Keratinocyte (primary cell): ENCODE measurements around the gene HIPK4. TPM values are rescaled to one million over a fixed set of nuclear protein-coding genes. Genes with fewer than 3 reads are reported as not detected.
"Not testable (repeated sequence)": the region's sequence is repeated elsewhere in the genome, so short reads cannot be mapped to it uniquely, and the experiment has no call there.

ENCODE experiments used
- DNase-seq: peaks from one replicate; pipeline ENCODE4 v3.0.0-alpha.2; 2011; ENCODE audit warnings: low read depth, missing footprints, low spot score
- FAIRE-seq: peaks from 2 replicates; lab custom pipeline; 2011; peaks lifted over from hg19 to GRCh38; lab: Jason Lieb, UNC
- H2AFZ ChIP-seq: 2 replicates; pipeline ENCODE4 v1.6.0; 2012; ENCODE audit warnings: low read length, control low read depth, inconsistent platforms; ENCODE audit not compliant: control insufficient read depth
- H3K27ac ChIP-seq: 2 replicates; pipeline ENCODE4 v1.5.1; 2011; ENCODE audit warnings: low read length; ENCODE audit not compliant: control insufficient read depth, insufficient read depth
- H3K27me3 ChIP-seq: 3 replicates; pipeline ENCODE4 v1.6.0; 2011; ENCODE audit warnings: low read length; ENCODE audit not compliant: control insufficient read depth, insufficient read depth; ENCODE audit errors: extremely low read depth
- H3K36me3 ChIP-seq, 2 experiments: 2 replicates in 1 of 2; 3 replicates in 1 of 2; pipeline ENCODE4 v1.5.1; 2011; ENCODE audit warnings: low read length in 2 of 2, mild to moderate bottlenecking in 1 of 2; ENCODE audit not compliant: control insufficient read depth in 2 of 2, insufficient read depth in 2 of 2; ENCODE audit errors: extremely low read depth in 1 of 2
- H3K4me1 ChIP-seq: 3 replicates; pipeline ENCODE4 v1.5.1; 2011; ENCODE audit warnings: low read length; ENCODE audit not compliant: control insufficient read depth, insufficient read depth; ENCODE audit errors: extremely low read depth
- H3K4me2 ChIP-seq: 3 replicates; pipeline ENCODE4 v1.6.0; 2011; ENCODE audit warnings: low read depth, low read length; ENCODE audit not compliant: control insufficient read depth, insufficient read depth; ENCODE audit errors: extremely low read depth
- H3K4me3 ChIP-seq, 3 experiments: fragments of 200-600 bp in 1 of 3; sonication (generic) in 1 of 3; 2 replicates in 2 of 3; 3 replicates in 1 of 3; pipeline ENCODE4 v1.5.1; 2011 to 2016; ENCODE audit warnings: low read length in 3 of 3, mild to moderate bottlenecking in 3 of 3, control low read depth in 2 of 3, inconsistent platforms in 1 of 3, low read depth in 1 of 3, mixed read lengths in 1 of 3, mixed run types in 1 of 3, moderate library complexity in 1 of 3; ENCODE audit not compliant: control insufficient read depth in 2 of 3, insufficient read depth in 2 of 3; ENCODE audit errors: extremely low read depth in 1 of 3
- H3K79me2 ChIP-seq: 2 replicates; pipeline ENCODE4 v1.6.0; 2012; ENCODE audit warnings: low read length; ENCODE audit not compliant: control insufficient read depth, insufficient read depth
- H3K9ac ChIP-seq: 3 replicates; pipeline ENCODE4 v1.6.0; 2011; ENCODE audit warnings: low read length; ENCODE audit not compliant: control insufficient read depth, insufficient read depth; ENCODE audit errors: extremely low read depth
- H3K9me1 ChIP-seq: 3 replicates; pipeline ENCODE4 v1.6.0; 2011; ENCODE audit warnings: low read length; ENCODE audit not compliant: control insufficient read depth, insufficient read depth; ENCODE audit errors: extremely low read depth
- H3K9me3 ChIP-seq: 2 replicates; pipeline ENCODE4 v1.5.1; 2012; ENCODE audit warnings: low read depth, low read length; ENCODE audit not compliant: control insufficient read depth
- H4K20me1 ChIP-seq: 3 replicates; pipeline ENCODE4 v1.6.0; 2011; ENCODE audit warnings: low read length; ENCODE audit not compliant: control insufficient read depth, insufficient read depth; ENCODE audit errors: extremely low read depth
- EZH2 ChIP-seq: IDR thresholded peaks from one replicate; pipeline ENCODE4 v1.6.1; 2012; ENCODE audit warnings: inconsistent platforms, mild to moderate bottlenecking, low read length, moderate library complexity
- dilution Hi-C: fragments of 300-500 bp; cut with MboI; formaldehyde crosslinking; loops from one replicate; pipeline ENCODE4 v1.7.0; 2020; ENCODE audit warnings: low sequenced_read_pairs; ENCODE audit not compliant: extremely low pct_ligation_motif_present
- polyA plus RNA-seq, 5 experiments: library from polyadenylated mRNA; depleted of rRNA in 3 of 5; stranded (reverse) in 3 of 5; stranded (forward) in 1 of 5; unstranded in 1 of 5; fragments of >200 nt; gene quantifications; 1 replicate in 1 of 5; 2 replicates in 3 of 5; 3 replicates in 1 of 5; pipeline versions ENCODE4 v1.2.1 to v1.2.3, GENCODE V29; 2011 to 2012; ENCODE audit warnings: missing spikeins in 2 of 5, low read depth in 1 of 5, low replicate concordance in 1 of 5
- TF ChIP-seq, protein P1 (sequence below), 3 experiments: IDR thresholded peaks in 1 of 3; conservative IDR thresholded peaks in 1 of 3; optimal IDR thresholded peaks in 1 of 3; 2 replicates in 2 of 3; 3 replicates in 1 of 3; pipeline versions ENCODE3 to v1.5.1; 2011; ENCODE audit warnings: low read length in 3 of 3, mild to moderate bottlenecking in 3 of 3, moderate library complexity in 2 of 3, control low read depth in 1 of 3, inconsistent platforms in 1 of 3; ENCODE audit not compliant: insufficient read depth in 2 of 3; ENCODE audit errors: extremely low read depth in 1 of 3

Gene HIPK4
- polyA plus RNA-seq, 1 donor (not counting 4 experiments of a cell fraction or from before 2014, with no cell fraction given), result 0.03 TPM

DNA sequence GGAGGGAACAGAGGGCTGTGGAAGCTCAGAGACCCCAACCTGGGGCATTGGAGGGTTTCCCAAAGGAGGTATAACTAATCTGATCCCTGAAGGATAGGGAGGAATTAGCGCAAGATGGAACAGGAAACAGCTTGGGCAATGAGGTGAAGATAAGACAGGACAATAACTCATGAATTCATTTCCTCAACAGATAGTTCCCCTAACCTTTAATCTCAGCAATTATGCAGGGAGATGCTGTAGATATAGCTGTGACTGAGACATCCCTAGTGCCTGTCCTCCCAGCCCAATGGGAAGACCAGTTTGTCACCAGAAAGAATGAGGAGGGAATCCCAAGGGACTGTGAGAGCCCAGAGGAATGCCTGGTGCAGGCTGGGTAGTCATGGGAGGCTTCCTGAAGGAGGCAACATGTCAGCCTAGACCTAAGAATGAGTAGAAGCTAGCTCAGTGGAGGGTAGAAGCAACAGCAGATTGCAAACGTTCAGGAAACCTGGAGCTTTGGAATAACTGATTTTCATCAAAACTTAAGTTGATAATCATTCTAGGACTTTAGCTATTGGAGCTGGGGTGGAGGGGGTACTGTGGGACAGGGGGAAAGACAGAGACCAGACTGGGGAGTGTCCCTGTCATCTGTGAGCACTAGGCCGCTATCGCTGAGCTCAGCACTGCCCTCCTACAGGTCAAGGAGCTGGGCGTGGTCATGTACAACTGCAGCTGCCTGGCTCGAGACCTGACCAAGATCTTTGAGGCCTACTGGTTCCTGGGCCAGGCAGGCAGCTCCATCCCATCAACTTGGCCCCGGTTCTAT, 18.8 kb downstream of the HIPK4 start:
- FAIRE-seq (no peak), DNase-seq (no peak)
- no peak for TF ChIP-seq EZH2
- TF ChIP-seq, protein P1, sequence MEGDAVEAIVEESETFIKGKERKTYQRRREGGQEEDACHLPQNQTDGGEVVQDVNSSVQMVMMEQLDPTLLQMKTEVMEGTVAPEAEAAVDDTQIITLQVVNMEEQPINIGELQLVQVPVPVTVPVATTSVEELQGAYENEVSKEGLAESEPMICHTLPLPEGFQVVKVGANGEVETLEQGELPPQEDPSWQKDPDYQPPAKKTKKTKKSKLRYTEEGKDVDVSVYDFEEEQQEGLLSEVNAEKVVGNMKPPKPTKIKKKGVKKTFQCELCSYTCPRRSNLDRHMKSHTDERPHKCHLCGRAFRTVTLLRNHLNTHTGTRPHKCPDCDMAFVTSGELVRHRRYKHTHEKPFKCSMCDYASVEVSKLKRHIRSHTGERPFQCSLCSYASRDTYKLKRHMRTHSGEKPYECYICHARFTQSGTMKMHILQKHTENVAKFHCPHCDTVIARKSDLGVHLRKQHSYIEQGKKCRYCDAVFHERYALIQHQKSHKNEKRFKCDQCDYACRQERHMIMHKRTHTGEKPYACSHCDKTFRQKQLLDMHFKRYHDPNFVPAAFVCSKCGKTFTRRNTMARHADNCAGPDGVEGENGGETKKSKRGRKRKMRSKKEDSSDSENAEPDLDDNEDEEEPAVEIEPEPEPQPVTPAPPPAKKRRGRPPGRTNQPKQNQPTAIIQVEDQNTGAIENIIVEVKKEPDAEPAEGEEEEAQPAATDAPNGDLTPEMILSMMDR (optimal IDR thresholded peaks at IDR 0.05 in 1 of 3, IDR thresholded peaks at IDR 0.05 in 1 of 3, conservative IDR thresholded peaks at IDR 0.05 in 1 of 3; ENCODE audit: extremely low read depth in 1 of 3, insufficient read depth in 2 of 3, low read length in 3 of 3), result no peak
- H3K79me2 ChIP-seq, result no peaks in the 10 kb centered on the region
- H3K4me1 ChIP-seq, result peaks cover under 1% of the 10 kb centered on the region
- H3K27ac ChIP-seq, result no peak overlapping the region
- H3K27me3 ChIP-seq, result no peaks in the 10 kb centered on the region
- H3K36me3 ChIP-seq, result peaks cover 14 to 35% of the 10 kb centered on the region in 2 experiments
- H3K9me3 ChIP-seq, result no peaks in the 10 kb centered on the region
- no peaks in the 10 kb centered on the region for H3K9me1 ChIP-seq
- dilution Hi-C loops, result no loop called here
- no peak overlapping the region for H2AFZ ChIP-seq
- no peak overlapping the region for H3K9ac ChIP-seq
- no peak overlapping the region for H3K4me3 ChIP-seq
- no peaks in the 10 kb centered on the region for H4K20me1 ChIP-seq
- no peak overlapping the region for H3K4me2 ChIP-seq

DNA sequence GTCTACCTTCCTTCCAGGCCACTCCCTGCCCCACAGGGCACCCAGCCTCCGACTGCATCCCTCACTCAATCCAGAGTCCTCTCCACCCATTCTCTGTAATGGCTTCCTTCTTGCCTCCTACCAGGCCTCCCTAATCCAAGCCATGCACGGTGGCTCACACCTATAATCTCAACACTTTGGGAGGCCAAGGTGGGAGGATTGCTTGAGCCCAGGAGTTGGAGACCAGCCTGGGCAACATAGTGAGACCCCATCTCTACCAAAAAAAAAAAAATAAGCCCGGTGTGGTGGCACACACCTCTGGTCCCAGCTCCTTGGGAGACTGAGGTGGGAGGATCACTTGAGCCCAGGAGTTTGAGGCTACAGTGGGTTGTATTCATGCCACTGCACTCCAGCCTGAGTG, 19.7 kb downstream of the HIPK4 start:
- H4K20me1 ChIP-seq, dilution Hi-C loops, DNase-seq, H2AFZ ChIP-seq, H3K4me3 ChIP-seq, H3K9ac ChIP-seq, H3K79me2 ChIP-seq, H3K9me1 ChIP-seq, H3K4me1 ChIP-seq, FAIRE-seq, H3K4me2 ChIP-seq, H3K27ac ChIP-seq, H3K9me3 ChIP-seq, H3K27me3 ChIP-seq: not testable (repeated sequence)
- H3K36me3 ChIP-seq, result peaks cover 14 to 35% of the 10 kb centered on the region in 2 experiments
